ENCODE results near the gene CYS1.

The CYS1 gene

DNA sequence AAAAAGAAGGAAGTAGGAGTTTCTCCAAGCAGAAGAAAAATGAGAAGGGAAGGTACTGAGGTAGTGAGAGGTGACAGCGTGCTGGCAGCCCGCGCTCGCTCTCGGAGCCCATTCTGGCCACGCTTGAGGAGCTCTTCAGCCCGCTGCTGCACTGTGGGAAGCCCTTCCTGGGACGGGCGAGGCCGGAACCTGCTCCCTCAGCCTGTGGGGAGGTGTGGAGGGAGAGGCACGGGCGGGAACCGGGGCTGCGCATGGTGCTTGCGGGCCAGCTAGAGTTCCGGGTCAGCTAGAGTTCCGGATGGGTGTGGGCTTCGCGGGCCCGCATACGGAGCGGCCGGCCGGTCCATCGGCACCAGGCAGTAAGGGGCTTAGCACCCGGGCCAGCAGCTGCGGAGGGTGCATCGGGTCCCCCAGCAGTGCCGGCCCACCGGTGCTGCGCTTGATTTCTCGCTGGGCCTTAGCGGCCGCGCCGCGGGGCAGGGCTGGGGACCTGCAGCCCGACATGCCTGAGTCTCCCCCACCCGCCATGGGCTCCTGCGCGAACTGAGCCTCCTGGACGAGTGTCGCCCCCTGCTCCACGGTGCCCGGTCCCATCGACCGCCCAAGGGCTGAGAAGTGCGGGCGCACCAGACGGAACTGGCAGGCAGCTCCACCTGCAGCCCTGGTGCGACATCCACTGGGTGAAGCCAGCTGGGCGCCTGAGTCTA is 11.1 kb upstream of the CYS1 start:
- DNase-seq, result peak in 1 of 2 experiments; percentile 25

DNA sequence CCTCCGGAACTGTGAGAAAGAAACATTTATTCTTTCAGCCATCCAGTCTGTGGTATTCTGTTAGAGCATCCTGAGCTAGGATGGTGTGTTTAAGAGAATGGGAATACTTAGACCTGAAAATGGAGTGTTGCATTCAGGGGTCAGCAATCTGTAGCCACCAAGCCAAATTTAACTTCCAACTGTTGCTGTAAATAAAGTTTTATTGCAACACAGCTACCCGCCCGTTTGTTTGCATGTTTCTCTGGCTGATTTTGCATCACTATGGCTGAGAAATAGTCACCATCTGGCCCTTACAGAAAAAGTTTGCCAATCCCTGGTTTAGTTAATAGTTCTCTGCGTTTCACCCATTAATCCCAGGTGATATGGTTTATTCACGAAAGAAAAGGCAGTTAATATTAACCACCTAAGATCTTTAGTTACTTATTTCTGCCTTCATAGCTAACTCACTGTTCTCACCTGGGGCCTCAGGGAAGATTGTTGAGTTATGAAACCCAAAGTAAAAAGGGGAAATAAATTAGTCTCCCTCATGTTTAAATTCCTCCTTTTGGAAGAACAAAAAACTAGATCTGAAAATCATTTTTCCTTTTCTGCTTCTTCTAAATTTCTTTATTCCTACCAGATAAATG is 9.5 kb upstream of the CYS1 start:
- DNase-seq, result no peak

DNA sequence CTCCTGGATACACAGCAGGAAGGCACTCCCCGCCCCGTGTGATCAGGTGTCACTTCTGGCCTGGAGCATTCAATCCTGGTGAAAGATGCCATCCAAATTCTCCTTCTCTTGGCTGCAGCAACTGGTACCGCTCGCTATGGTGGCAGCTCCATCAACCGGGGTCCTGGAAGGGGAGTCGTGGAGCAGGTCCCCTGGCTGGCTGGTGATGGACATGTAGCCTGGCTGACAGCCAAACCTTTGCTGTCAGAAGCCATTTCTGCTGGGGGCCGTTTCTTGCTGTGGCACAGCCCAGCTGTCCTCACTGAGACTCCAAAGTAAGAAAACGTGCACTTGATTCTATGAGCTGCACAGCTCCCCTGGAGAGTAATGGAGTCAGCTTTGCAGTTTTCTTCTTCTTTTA is 7.1 kb upstream of the CYS1 start:
- no peak for DNase-seq

DNA sequence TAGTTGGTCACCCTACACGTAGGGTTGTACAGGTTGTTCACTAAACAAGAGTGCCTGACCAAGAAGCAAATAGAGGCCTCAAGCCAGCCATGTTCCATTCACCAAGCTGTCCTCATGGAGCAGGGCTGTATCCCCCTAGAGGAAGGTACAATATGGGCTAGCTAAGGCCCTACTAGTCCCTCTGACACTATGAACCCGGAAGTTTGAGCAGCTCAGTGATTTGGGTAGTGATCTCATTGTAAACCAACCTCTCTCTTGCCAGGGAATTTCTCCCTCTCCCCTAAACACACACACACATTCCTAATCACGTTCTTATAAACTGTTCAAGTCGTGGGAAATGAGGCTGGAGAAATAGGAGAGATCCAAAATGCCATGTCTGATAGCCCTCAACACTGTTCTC is 6.7 kb upstream of the CYS1 start:
- no peak for DNase-seq

DNA sequence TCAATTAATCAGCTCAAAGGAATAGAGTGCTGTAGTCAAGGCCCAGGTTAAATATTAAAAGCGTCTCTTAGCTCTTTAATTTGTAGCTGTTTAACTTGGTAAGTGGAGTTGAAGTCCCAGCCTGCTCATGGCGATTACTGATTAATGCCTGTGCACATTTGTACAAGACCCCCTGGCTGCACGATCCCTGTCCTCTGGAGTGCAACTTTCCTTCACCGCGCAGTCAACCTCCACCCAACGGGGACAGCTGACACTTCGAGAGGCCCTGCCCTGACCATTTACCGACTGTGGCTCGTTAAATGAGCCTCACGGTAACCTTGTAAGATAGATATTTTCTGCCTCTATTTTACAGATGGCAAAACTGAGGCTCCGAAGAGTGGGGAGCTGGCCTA is 5.5 kb upstream of the CYS1 start:
- no peak for DNase-seq

DNA sequence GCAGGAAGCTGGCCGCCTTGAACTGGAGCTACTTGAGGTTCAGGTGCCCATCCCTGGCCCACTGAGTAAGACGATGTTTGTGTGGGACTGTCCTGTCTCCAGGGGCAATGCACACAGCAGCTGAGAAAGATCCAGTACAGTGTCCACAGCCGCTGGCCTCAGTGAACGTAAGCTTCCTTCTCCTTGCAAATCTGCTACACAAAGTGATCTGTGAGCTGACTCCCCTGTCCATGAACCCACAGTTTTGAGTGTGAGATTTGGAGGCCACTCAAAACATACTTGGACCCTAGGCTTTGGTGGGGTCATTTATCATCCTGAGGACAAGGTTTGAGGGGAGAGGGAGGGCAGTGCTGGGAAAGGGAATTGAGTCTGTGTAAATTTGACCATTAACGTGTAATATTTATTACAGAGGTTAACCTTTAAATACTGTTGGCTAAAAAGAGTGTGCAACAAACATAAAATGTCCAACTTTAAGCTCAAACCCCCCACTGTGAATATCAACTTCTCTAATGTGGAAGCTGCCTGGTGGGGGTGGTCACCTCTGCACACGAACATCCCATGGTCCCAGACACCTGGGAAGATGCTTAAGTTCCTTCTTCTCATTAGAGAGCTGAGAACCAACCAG is 4.9 kb upstream of the CYS1 start:
- no peak for DNase-seq

DNA sequence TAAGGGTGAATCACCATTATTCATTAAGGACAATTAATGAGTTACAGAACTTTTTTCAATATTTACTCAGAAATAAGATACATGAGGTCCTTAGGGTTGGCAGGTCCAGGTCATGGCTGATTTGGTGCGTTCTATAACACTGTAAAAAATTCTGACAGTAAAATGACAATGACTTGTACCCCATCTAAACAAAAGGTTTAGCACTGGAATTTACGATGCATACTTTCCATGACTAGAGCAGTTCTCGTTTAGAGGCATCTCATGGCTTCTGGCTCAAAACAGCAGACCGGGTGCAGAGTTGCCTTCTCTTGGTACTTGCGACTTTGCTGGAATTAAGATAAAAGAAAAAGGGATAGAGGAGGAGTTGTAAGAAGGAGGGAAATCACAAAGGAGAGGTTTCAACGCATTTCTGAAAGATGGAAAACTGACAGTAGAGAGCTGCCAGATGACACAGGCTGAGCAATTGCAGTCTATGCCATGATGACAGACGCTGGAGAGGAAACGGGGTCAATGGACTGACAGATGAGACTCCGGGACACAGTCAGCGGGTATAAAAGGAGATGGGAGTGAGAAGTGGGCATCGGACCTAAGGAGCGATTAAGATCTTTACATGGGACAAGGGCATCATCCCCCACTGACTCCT is 4.1 kb upstream of the CYS1 start:
- no peak for DNase-seq

DNA sequence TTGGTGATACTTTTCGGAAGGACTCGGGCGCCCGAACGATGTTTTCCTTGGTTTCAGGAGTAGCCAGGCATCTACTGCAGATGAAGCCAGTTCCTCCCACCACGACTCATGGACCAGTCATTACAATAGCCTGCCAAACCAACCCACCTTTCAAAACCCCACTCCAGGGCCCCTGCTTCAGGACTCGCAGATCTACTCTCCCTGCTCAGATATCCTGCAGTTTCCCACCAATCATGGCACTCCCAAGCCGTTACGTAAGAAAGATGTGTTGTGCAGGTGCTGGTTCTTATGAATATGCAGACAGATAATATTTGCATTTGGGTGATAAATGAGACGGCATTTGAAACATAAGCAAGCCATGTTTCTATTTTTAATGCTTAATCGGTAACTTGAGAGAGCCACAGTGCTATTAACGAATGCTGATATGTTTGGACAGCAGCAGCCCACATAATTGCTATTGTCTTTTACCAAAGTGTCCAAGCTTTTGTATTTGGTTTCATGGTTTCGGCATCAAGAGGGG is 3.5 kb upstream of the CYS1 start:
- DNase-seq, result no peak

DNA sequence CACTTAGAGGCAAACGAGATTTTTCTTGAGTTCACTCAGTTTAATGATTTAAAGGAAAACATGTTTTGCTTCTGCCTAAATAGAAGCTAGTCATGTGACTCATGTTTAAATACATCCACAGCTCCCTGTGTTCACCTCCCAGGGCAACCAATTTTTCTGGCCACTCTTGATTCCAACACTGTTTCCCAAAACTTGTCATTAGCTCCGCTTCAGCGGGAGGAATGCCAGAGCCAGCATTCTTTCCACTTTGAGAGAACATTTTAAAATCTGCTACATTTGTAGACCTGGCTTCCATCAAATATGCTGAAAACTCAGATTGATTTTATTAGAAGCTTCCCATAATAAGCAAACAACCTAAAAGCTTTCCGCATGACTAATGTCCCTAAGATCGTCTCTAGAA is 2.8 kb upstream of the CYS1 start:
- no peak for DNase-seq

DNA sequence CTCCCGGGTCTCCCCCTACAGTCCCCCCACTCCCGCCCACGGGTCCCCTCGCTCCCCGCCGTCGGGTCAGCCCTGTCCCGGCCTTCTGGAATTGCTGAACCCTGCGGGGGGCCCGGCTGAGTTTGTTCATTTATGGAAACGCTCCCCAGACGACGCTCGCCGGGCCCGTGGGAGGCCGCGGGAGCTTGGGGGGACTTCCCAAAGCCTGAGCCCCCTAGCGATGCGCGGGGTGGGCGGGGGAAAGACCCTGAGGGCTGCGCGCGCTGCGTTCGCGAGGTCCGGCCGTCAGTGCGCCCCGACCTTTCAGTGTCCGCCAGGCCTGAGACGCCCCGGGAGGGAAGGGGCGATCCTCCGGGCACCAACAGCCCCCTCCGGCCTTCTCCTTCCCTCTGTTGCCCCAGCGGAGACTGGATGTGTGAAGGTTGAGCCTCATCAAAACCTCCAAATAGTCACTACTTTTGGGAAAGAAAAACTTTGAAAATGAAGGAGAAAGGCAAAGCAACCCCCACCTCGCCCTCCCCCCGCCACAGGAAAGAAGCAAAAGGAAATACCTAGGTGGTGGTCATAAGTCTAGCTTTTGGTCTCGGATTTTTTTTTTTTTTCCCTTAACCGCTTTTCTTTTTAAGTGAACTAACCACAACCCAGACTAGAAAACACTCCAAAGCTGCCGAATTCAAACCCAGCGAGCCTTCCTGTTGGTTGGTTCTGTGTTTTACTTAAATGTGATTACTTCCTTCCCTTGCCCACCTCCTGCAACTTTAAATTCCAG is 509 bp upstream of the CYS1 start:
- DNase-seq, result no peak

DNA sequence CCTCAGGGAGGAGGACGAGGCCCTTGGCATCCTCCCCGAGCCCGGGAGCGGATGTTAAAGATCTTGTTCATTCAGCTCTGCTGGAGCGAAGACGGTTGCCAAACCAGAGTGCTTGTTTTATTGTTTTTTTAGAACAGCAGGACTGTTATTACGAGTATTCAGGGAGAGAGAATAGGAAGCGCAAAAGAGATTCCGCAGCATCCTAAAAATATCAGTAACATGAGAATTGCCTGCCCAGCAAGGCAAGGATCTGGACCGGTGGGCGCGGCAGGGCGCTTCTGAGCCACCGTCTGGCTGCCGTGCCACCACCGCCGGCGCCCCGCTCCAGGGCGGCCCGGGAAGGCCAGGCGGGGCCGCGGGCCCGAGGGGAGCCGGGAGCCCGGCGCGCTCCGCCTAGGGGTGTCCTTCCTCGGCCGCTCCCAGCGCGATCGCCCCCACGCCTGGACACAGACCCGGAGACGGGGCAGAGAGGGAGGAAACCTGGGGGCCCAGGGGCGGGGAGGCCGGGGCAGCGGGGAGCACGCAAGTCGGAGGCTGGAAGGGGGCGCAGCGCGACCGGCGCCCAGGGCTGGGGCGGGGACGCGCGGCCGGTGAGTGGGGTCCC is 843 bp downstream of the CYS1 start:
- no peak for DNase-seq

DNA sequence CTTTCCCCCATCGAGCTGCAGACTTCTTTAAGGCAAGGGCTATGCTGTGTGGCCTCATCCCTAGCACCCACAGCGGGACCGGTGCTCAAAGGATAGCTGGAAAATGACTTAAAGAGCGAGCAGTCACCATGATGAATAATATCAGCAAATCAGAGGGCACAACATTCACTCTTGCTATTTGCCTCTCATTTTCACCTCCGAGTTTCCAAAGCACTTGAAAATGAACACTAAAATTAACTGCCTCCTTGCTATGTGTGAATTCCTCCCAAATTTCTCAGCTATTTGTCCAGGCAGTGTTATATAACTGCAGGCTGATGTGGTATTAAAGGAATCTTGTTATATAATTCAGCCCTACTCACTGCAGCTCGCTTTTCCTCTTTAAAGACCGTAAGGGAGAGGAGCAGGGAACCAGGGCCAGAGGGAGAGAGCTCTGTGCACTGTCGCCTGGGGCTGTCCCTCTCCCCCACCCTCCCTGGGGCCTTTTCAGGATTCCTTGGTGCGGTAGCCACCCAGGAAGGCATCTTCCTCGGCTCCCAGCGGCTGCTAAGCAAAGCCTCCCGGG is 1.4 kb downstream of the CYS1 start:
- DNase-seq, result no peak

DNA sequence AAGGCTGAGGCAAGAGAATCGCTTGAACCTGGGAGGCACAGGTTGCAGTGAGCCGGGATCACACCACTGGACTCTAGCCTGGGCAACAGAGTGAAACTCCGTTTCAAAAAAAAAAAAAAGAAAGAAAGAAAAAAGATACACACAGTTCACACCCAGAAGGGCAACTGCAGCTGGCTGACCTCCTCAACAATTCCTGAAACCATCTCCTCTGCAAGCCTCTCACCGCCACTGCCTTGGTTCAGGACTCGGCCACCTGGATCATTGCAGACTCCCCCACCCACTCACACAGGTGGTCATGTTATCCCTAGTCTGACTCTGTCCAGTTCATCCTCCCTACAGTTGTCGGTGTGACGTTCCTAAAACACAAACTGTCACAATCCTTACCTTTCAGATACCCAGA is 2.2 kb downstream of the CYS1 start:
- DNase-seq, result no peak

DNA sequence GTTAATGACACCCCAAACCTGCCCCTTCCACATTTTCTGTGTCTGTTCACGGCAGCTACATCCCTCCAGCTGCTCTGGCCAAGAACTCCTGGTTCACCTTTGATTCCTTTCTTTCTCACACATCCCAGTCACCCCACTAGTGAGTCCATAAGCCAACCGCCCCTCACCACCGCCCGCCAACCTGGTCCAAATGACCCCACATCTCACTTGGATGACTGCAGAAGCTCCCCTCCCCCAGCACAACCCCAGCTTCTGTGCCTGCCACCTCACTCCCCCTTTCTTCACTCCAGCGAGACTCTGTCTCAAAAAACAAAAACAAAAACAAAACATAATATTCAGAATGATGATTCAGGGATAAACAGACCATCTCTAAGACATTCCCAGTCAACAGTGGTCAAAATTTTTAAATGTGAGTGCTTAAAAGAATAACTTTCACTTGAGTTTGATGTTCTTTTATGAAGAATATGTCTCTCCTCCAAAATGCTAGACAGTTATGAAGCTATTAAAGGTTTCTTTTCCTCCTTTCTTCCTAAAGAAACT is 3.2 kb downstream of the CYS1 start:
- DNase-seq, result no peak

DNA sequence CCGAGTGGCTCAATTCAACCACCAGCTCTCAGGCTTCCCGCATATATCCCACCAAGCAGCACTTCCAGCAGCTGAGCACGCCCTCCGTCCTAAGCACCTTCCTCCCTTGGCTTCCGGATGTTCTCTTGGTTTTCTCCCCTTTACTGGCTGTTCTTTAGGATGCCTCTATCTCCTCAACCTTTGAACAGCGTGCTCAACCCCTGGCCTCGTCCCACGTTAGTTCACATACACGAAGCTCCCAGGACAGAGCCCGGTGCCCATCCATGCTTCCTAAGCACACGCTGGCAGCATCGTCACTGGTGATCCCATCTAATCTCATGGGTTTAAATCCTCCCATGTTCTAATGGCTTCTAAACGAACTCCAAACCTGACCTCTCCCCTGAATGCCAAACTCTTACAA is 3.7 kb downstream of the CYS1 start:
- no peak for DNase-seq

DNA sequence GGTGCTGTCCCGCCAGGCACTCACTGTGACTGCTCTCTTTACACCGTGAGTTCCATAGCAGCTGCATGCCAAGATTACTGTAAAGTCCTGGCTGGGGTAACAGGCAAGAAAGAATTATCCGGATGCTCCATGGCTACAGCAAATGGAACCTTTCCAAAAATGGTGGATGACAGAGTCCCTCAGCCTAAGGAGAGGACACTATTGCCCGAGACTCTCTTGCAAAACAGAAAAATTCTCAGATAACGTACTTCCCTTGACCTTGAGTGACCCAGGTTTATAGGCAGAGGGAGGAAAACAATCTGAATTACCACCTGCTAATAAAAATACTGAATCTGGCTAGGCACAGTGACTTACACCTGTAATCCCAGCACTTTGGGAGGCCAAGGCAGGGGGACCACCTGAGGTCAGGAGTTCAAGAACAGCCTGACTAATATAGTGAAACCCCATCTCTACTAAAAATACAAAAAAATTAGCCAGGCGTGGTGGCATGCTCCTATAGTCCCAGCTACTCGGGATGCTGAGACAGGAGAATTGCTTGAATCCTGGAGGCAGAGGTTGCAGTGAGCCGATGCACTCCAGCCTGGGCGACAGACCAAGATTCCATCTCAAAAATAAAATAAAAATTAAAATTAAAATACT is 4.5 kb downstream of the CYS1 start:
- no peak for DNase-seq

DNA sequence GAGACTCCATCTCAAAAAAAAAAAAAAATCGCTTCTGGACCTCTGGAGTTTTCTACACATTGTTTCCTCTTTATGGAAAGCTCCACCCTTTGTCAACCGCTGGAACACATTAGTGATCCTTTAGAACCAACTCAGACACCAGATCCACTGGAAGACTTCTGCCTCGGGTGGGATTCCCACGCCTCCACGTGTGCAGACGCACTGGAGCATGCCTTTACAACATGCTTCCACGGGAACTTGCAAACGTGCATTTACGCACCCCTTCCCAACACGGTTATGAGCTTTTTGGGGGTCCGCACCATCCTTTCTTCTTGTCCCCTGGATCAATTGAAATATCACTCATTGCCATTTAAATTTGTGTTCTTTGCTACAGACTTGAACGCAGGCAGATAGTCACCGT is 5.1 kb downstream of the CYS1 start:
- no peak for DNase-seq

DNA sequence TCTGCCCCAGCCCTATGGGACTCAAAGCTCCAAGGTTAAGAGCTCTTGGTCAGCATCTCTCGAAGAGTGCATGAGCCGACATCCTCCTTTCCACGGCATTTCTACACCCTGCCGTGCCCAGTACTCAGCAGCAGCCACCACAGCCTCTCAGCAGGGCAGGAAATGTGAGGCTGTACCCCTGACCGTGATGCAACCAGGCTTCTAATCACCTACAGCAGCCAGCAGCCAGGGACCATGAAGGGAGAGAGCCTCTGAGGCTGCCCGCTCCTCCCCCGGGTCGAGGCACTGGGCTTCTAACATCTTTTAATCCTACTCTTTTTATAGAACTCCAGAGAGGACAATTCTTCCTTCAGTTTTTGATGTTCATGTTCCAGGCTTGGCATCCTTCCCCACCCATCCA is 6.5 kb downstream of the CYS1 start:
- DNase-seq, result no peak

DNA sequence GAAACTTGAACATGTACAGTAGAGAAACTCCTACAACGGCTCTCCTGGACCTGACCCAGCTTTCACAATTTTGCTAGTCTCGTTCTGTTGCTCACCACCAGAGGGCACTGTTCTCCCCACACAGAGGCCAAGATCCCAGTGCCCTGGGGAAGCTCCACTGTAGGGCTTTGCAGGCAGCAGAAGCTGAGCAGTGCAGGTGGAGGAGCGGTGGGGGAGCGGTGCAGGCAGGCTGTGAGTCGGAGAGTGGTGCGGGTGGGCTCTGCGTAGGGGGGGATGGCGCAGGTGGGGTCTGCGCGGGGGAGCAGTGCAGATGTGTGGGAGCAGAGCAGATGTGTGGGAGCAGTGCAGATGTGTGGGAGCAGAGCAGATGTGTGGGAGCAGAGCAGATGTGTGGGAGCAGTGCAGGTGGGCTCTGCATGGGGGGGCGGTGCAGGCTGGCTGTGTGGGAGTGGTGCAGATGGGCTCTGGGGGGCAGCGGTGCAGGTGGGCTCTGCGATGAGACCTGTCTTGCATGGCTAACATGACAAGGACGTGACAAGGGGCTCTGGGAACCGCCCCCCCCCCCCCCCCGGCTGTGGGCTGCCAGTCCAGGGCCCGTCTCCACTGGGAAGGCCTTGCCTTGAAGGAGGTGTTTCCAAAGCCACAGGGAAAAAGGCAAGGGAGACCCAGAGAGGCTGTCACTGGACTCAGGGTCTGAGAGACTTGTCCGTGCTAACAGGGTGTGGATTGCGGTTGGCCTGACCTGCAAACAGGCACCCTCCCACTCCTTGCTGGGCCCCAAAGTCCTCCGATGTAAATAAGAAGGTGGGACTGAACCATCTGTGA is 7.3 kb downstream of the CYS1 start:
- DNase-seq, result peak; percentile 70 to 76

DNA sequence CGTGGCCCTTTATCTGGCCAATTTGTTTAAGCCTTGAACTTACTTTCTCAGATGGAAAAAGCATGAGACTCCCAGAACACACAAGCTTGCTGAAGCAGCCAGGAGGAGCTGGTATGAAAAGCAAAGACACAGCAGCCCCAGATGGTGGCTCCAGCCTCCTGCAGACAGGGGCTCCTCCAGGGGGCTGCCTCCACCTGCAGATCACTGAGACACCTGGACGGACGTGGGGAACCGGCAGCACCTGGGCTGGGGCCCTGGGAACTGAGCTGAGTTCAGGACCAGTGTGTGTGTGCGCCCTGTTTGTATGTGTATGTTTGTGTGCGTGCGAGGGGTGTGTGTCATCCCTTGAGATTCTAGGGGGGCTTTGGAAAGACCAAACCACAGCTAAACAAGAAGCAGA is 8.6 kb downstream of the CYS1 start:
- no peak for DNase-seq

DNA sequence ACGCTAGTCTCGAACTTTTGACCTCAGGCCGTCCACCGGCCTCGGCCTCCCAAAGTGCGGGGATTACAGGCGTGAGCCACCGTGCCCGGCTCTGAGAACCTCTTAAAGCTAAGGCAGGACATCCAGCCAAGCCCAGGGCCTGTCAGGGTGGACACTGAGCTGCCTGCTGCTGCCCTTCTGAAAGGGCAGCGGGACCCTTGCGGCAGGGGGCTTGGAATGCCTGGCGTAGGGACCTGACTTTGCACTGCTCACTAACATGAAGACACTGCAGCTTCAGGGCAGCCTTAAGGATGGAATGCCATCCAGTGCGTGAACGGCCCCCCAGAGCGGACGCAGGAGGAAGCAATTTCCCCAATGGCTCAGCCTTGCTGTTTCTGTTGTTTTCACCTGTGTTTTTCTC is 9.0 kb downstream of the CYS1 start:
- DNase-seq, result no peak

Measured in activated CD4-positive, alpha-beta T cell treated with anti-CD3 and anti-CD28 coated beads, Interleukin-2, amount 50 U/mL, for 4 hours (primary cell).